Activated CD8-positive, alpha-beta T cell treated with anti-CD3 and anti-CD28 coated beads for 36 hours (primary cell): ENCODE results near the gene B3GALT6. TPM values are rescaled to one million over a fixed set of nuclear protein-coding genes. Genes with fewer than 3 reads are reported as not detected.

Experiments used
- ATAC-seq: fragments of 200-7000 bp; cut with Tn5 transposase; one replicate; pipeline ENCODE4 v1.10.0; 2021; ENCODE audit warnings: mild to moderate bottlenecking, moderate library complexity
- CTCF ChIA-PET: fragments of 350-600 bp; sonication (Branson Sonifier 250); formaldehyde crosslinking; loops from one replicate; lab custom pipeline; 2021; ENCODE audit warnings: antibody characterized with exemption; lab: Charles Lee
- POLR2A ChIA-PET: fragments of 350-600 bp; sonication (Branson Sonifier 250); formaldehyde crosslinking; loops from one replicate; lab custom pipeline; 2021; ENCODE audit warnings: antibody characterized with exemption; lab: Charles Lee
- DNase-seq: peaks from one replicate; pipeline ENCODE4 v3.0.0-alpha.2; 2020
- H3K27ac Mint-ChIP-seq: one replicate; pipeline ENCODE4 v1.8.0; 2021; ENCODE audit warnings: mild to moderate bottlenecking, mixed read lengths
- H3K27me3 Mint-ChIP-seq: one replicate; pipeline ENCODE4 v1.8.0; 2021; ENCODE audit warnings: mixed read lengths
- H3K36me3 Mint-ChIP-seq: one replicate; pipeline ENCODE4 v1.8.0; 2021; ENCODE audit warnings: low read depth, mixed read lengths
- H3K4me1 Mint-ChIP-seq: one replicate; pipeline ENCODE4 v1.8.0; 2021; ENCODE audit warnings: low read depth, mixed read lengths
- H3K4me3 Mint-ChIP-seq: one replicate; pipeline ENCODE4 v1.8.0; 2021; ENCODE audit warnings: mild to moderate bottlenecking, moderate library complexity, mixed read lengths
- H3K9me3 Mint-ChIP-seq: one replicate; pipeline ENCODE4 v1.8.0; 2021; ENCODE audit warnings: mixed read lengths
- intact Hi-C: fragments of 100-400 bp; cut with micrococcal nuclease; formaldehyde crosslinking; loops from one replicate; pipeline ENCODE4 v1.10.0; 2022
- total RNA-seq, 2 experiments: library from RNA; stranded (reverse); gene quantifications; one replicate each; pipeline ENCODE4 v1.2.3, GENCODE V29; 2021
- TF ChIP-seq, protein P1 (sequence below): fragments of 200-600 bp; IDR thresholded peaks from one replicate; pipeline ENCODE4 v1.8.0; 2022; ENCODE audit warnings: antibody characterized with exemption, mild to moderate bottlenecking

Gene B3GALT6
- total RNA-seq, 2 experiments from 2014 or later: 13.1 to 14.3 TPM

DNA sequence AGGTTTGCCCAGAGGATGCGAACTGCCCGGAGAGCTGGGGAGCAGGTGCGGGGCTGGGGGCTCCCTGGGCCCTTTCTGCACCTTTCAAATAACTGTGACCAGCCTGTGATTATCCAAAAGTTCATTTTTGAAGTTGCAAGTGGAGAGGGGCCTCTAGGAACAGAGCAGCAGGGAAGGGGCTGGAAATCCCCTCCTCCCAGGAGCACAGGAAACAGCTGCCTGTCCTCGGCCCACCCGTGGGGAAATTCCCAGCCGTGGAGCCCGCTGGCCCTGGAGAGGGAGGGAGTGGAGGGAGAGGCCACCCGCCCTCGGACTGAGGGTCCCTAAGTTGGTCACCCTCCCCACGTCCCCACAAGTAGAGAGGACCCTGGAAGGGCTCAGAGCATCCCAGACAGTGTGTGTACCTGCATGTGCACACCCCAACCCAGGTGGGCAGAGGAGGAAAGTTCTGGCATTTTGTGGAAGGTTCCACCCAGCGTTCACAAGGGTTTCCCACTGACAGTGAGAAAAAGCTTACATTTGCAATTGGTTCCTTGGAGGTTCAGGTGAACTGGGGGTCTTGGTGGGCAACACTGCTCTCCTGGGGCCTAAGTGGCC, 16.9 kb upstream of the B3GALT6 start:
- Mint-ChIP-seq H3K27ac (peak overlapping the region; percentile 69), H3K9me3 (no peaks in the 10 kb centered on the region), H3K27me3 (no peaks in the 10 kb centered on the region), H3K36me3 (peaks cover 30% of the 10 kb centered on the region), H3K4me1 (peaks cover 49% of the 10 kb centered on the region), H3K4me3 (peak overlapping the region; percentile 76)
- ATAC-seq: no peak
- DNase-seq: no peak
- TF ChIP-seq, protein P1, sequence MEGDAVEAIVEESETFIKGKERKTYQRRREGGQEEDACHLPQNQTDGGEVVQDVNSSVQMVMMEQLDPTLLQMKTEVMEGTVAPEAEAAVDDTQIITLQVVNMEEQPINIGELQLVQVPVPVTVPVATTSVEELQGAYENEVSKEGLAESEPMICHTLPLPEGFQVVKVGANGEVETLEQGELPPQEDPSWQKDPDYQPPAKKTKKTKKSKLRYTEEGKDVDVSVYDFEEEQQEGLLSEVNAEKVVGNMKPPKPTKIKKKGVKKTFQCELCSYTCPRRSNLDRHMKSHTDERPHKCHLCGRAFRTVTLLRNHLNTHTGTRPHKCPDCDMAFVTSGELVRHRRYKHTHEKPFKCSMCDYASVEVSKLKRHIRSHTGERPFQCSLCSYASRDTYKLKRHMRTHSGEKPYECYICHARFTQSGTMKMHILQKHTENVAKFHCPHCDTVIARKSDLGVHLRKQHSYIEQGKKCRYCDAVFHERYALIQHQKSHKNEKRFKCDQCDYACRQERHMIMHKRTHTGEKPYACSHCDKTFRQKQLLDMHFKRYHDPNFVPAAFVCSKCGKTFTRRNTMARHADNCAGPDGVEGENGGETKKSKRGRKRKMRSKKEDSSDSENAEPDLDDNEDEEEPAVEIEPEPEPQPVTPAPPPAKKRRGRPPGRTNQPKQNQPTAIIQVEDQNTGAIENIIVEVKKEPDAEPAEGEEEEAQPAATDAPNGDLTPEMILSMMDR: no peak
- intact Hi-C loops: no loop called here
- POLR2A ChIA-PET: interaction anchor here (1.0 to 8.4 kb wide), 5 partner anchors 9 to 20 kb away, joined by 3 to 64 read pairs (median 5); partner anchors contain the start of genes B3GALT6, SDF4 and TNFRSF18
- CTCF ChIA-PET: interaction anchor here (1.2 kb wide), 1 partner anchor 16 kb away, joined by 4 read pairs; no protein-coding TSS in a partner anchor

GRCh38 chr1:1215881-1216605, 16.0 kb upstream of the B3GALT6 start:
- Mint-ChIP-seq H3K9me3 (no peaks in the 10 kb centered on the region), H3K27me3 (no peaks in the 10 kb centered on the region), H3K36me3 (peaks cover 28% of the 10 kb centered on the region), H3K27ac (peak overlapping the region; percentile 83), H3K4me3 (peak overlapping the region; percentile 1), H3K4me1 (peaks cover 45% of the 10 kb centered on the region)
- ATAC-seq (no peak), DNase-seq (no peak)
- CTCF ChIA-PET: interaction anchor here (1.2 to 3.3 kb wide), 2 partner anchors 15 to 94 kb away, joined by 4 to 17 read pairs; no protein-coding TSS in a partner anchor
- intact Hi-C loops: no loop called here
- POLR2A ChIA-PET: interaction anchor here (1.1 to 8.4 kb wide), 4 partner anchors 10 to 19 kb away, joined by 3 to 64 read pairs (median 12); partner anchors contain the start of genes B3GALT6, SDF4 and TNFRSF18
- TF ChIP-seq, protein P1: no peak

DNA sequence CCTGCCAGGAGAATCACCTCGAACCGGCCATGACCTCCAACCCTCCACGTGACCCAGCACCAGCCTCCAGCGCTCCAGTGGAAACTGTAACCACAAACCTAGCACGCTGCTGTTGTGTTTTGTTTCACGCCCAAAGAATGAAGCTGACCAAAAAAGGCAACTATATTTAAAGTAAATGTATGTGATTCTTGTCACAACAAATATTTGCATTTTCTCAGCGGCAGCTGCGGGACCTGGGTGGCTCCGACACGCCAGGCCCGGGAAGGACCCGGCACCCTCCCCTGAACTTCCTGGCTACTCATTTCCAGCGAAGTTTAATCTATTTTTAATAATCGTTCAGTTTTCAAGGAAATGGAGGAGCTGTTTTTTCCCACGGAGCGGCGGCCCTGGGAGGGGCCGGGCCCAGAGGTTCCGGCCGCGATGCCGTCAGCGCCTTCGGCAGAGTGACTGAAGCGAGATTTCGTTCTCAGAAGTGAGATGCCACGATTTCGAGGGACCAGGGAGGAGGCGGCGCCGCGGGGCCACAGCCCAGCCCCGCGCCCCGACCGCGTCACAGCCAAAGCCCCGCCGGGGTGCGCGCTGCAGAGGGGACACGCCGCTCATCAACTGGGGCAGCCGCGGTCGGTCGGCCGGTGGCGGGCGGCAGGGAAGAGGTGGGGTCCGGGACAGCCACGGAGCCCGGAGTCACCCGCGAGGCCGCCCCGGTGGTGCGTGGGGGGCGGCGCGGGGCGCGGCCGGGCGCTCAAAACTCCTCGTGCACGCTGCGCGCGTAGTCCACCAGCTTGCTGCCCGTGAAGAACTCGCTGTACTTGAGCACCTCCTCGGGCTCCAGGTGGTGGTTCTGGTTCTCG, 15.0 kb upstream of the B3GALT6 start:
- Mint-ChIP-seq H3K27me3 (no peaks in the 10 kb centered on the region), H3K27ac (peak overlapping the region; percentile 83), H3K4me1 (peaks cover 44% of the 10 kb centered on the region), H3K4me3 (peak overlapping the region; percentile 1), H3K36me3 (peaks cover 29% of the 10 kb centered on the region), H3K9me3 (no peaks in the 10 kb centered on the region)
- TF ChIP-seq, protein P1: no peak
- peak; percentile 43 for DNase-seq
- POLR2A ChIA-PET: interaction anchor here (1.7 to 8.4 kb wide), 3 partner anchors 11 to 18 kb away, joined by 5 to 64 read pairs (median 18); partner anchors contain the start of genes B3GALT6, SDF4 and TNFRSF18
- ATAC-seq: no peak
- CTCF ChIA-PET: interaction anchor here (3.3 kb wide), 1 partner anchor 95 kb away, joined by 17 read pairs; no protein-coding TSS in a partner anchor
- intact Hi-C loops: no loop called here

GRCh38 chr1:1217621-1218523, 14.2 kb upstream of the B3GALT6 start:
- ChIA-PET POLR2A (interaction anchor here (1.5 to 8.4 kb wide), 3 partner anchors 10 to 11 kb away, joined by 9 to 64 read pairs (median 18); partner anchors contain the start of genes B3GALT6, SDF4 and TNFRSF18), CTCF (interaction anchor here (3.3 kb wide), 1 partner anchor 96 kb away, joined by 17 read pairs; no protein-coding TSS in a partner anchor)
- Mint-ChIP-seq H3K27ac (peak overlapping the region; percentile 76), H3K27me3 (no peaks in the 10 kb centered on the region), H3K4me3 (no peak overlapping the region), H3K4me1 (peaks cover 44% of the 10 kb centered on the region), H3K9me3 (no peaks in the 10 kb centered on the region), H3K36me3 (peaks cover 29% of the 10 kb centered on the region)
- intact Hi-C loops: no loop called here
- no peak for ATAC-seq
- peak; percentile 47 for DNase-seq
- TF ChIP-seq, protein P1: no peak
